Upper lobe of left lung (tissue), 6 donors: ENCODE data around the gene ACSL3. TPM values are rescaled to one million over a fixed set of nuclear protein-coding genes. Genes with fewer than 3 reads are reported as not detected.

Source experiments
- ATAC-seq, 2 donors: fragments of 200-7000 bp; cut with Tn5 transposase; one replicate each; pipeline ENCODE4 v1.9.1; 2022; ENCODE audit warnings: mild to moderate bottlenecking in 2 of 2, moderate library complexity in 2 of 2; ENCODE audit not compliant: low FRiP score in 2 of 2
- DNase-seq, 2 donors: peaks; one replicate each; pipeline ENCODE4 v3.0.0-alpha.2; 2019 to 2020
- H3K27ac ChIP-seq, 4 donors: fragments of 200-600 bp; sonication (generic); one replicate each; pipeline ENCODE4 v1.5.1; 2016 to 2019
- H3K27me3 ChIP-seq, 4 donors: fragments of 200-600 bp; sonication (generic); one replicate each; pipeline ENCODE4 v1.5.1; 2017 to 2019
- H3K36me3 ChIP-seq, 4 donors: fragments of 200-600 bp; sonication (generic); one replicate each; pipeline ENCODE4 v1.5.1; 2016 to 2019
- H3K4me1 ChIP-seq, 4 donors: fragments of 200-600 bp; sonication (generic); one replicate each; pipeline ENCODE4 v1.5.1; 2018 to 2019
- H3K4me3 ChIP-seq, 4 donors: fragments of 200-600 bp; sonication (generic); one replicate each; pipeline ENCODE4 v1.5.1; 2017 to 2019; ENCODE audit warnings: mild to moderate bottlenecking in 2 of 4, moderate library complexity in 1 of 4
- H3K9me3 ChIP-seq, 4 donors: fragments of 200-600 bp; sonication (generic); one replicate each; pipeline ENCODE4 v1.5.1; 2018 to 2019
- CTCF ChIP-seq, 6 experiments: fragments of 450-650 bp in 4 of 6; fragments of 200-600 bp in 2 of 6; sonication (generic) in 2 of 6; IDR thresholded peaks; one replicate each; pipeline ENCODE4 v1.5.1; 2016 to 2019; ENCODE audit warnings: antibody characterized with exemption in 6 of 6
- EP300 ChIP-seq, 4 donors: sonication (generic); formaldehyde crosslinking; IDR thresholded peaks; one replicate each; pipeline ENCODE4 v1.5.1; 2017; ENCODE audit warnings: antibody characterized with exemption in 4 of 4, control low read depth in 2 of 4
- POLR2A ChIP-seq, 4 donors: fragments of 450-650 bp; IDR thresholded peaks; one replicate each; pipeline ENCODE4 v1.5.1; 2016 to 2017; ENCODE audit warnings: antibody characterized with exemption in 4 of 4, mild to moderate bottlenecking in 2 of 4
- POLR2AphosphoS5 ChIP-seq, 2 donors: sonication (generic); formaldehyde crosslinking; IDR thresholded peaks; one replicate each; pipeline ENCODE4 v1.5.1; 2017; ENCODE audit warnings: antibody characterized with exemption in 2 of 2
- WGBS, 2 donors: methylation state at CpG; one replicate each; pipeline ENCODE4 v1.1.5; 2017 to 2018; 5-methylcytosine and 5-hydroxymethylcytosine counted together
- total RNA-seq, 6 donors: library from RNA; depleted of rRNA in 4 of 6; stranded (reverse); fragments of >200 nt in 4 of 6; gene quantifications; one replicate each; pipeline versions ENCODE4 v1.1.0 to v1.2.1, GENCODE V29; 2016 to 2021
- donor health status: DM: no; HTN: no; CAD: no; lungs with moderate emphysema.
- donor health status: DM: no; HTN: yes; CAD: no; lungs with severe emphysema.

The ACSL3 gene
- total RNA-seq, 6 donors from 2014 or later = 35.6 to 86.0 (median 69.9) TPM

DNA sequence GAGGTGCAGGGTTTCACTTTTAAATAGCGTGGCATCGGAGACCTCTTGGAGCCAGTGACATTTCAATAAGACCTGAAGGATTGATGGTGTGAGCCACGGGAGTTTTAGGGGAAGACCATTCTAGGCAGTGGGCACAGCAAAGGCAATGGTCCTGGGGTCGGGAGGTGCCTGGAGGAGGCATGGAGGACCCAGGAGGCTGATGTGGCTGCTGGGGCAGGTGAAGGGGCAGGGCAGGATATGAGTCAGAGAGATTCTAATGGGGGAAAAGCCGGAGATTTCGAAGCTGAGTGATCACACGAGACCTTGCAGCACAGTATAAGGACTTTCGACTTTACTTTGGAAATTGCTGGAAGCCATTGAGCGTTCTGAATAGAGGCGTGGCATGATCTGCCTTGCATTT is 111.6 kb downstream of the ACSL3 start:
- Histone ChIP-seq H3K36me3 (no peaks in the 10 kb centered on the region), H3K27me3 (no peaks in the 10 kb centered on the region), H3K4me1 (no peaks in the 10 kb centered on the region), H3K9me3 (no peaks in the 10 kb centered on the region), H3K27ac (no peak overlapping the region), H3K4me3 (no peak overlapping the region)
- 79 to 84% methylated on average over 10 of the region's 10 CpGs for WGBS, 2 donors
- TF ChIP-seq POLR2AphosphoS5 (IDR thresholded peaks at IDR 0.05) (no peak), EP300 (IDR thresholded peaks at IDR 0.05) (no peak), CTCF (IDR thresholded peaks at IDR 0.05) (no peak)
- ATAC-seq = no peak
- DNase-seq = peak in 1 of 2 donors; percentile 10

DNA sequence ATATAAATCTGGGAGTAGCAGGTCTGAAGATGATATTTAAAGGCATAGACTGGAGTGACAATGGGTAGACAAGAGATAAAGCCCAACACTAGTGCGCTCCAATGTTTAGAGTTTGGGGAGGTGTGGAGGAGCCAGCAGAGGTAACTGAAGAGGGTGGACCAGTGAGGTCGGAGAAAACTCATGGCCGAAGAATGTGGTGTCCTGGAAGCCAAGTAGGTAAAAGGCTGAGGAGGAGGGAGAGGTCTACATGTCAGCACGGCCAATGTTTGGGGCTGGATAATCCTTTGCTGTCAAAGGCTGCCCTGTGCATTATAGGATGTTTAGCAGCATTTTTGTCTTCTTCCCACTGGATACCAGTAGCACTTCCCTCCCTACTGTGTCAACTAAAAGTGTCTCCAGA is 112.4 kb downstream of the ACSL3 start:
- TF ChIP-seq CTCF (IDR thresholded peaks at IDR 0.05) = no peak
- TF ChIP-seq POLR2A (IDR thresholded peaks at IDR 0.05) = no peak
- no peak for TF ChIP-seq EP300 (IDR thresholded peaks at IDR 0.05)
- no peak for TF ChIP-seq POLR2AphosphoS5 (IDR thresholded peaks at IDR 0.05)
- Histone ChIP-seq H3K36me3 (no peaks in the 10 kb centered on the region), H3K9me3 (no peaks in the 10 kb centered on the region), H3K27me3 (no peaks in the 10 kb centered on the region), H3K27ac (no peak overlapping the region), H3K4me3 (no peak overlapping the region), H3K4me1 (no peaks in the 10 kb centered on the region)
- WGBS, 2 donors = 69 to 80% methylated on average over 4 of the region's 4 CpGs
- DNase-seq (no peak), ATAC-seq (no peak)

DNA sequence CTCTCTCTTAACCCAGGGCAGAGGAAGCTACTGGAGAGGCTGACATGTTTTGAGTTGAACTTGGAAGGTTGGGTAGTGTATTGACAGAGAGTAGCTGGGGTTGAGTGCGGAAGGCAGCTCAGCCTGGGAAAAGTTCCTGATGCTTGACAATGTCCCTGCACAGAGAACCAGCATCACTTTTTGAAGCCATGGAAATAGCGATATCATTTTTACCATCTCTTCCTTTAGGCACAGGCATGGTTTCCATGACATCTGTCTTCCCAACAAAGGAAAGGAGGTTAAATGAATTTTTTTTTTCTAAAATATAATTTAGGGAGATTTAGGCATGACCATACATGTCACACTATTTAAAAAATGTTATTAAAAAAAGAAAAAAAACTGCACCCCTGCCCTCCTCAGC is 112.9 kb downstream of the ACSL3 start:
- H3K27me3 ChIP-seq = no peaks in the 10 kb centered on the region
- no peak overlapping the region for H3K27ac ChIP-seq
- 89 to 92% methylated on average over 2 of the region's 2 CpGs for WGBS, 2 donors
- no peaks in the 10 kb centered on the region for H3K4me1 ChIP-seq
- no peaks in the 10 kb centered on the region for H3K36me3 ChIP-seq
- TF ChIP-seq CTCF (IDR thresholded peaks at IDR 0.05) = no peak
- no peaks in the 10 kb centered on the region for H3K9me3 ChIP-seq
- ATAC-seq (no peak), DNase-seq (no peak)
- H3K4me3 ChIP-seq = no peak overlapping the region

DNA sequence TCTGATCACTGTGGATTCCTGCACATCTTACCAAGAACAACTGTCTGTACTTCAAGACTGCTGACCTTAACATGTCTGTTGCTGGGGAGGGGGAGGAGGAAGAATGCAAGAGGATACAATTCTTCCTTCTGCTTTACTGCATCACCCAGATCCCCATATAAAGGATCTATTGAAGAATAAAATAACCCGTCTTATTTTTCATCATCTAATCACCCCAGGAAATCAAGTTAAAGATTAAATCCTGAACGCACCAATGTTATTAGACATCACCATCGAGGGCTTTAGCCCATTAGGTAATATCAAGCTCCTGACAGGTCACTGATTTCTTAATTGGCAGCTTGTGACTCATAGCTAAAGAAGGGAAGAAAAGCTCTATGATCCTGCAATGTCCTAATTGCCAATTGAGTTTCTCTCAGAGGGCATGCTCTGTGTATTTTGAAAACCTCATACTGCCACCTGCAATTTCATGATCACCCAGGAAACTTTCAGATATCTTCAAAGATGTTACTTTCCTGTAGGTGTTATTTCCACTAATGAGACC is 115.8 kb downstream of the ACSL3 start:
- Histone ChIP-seq H3K27ac (no peak overlapping the region), H3K9me3 (no peaks in the 10 kb centered on the region), H3K4me1 (no peaks in the 10 kb centered on the region), H3K36me3 (no peaks in the 10 kb centered on the region), H3K4me3 (no peak overlapping the region), H3K27me3 (no peaks in the 10 kb centered on the region)
- ATAC-seq (no peak), DNase-seq (no peak)
- 66 to 75% methylated on average over 3 of the region's 3 CpGs for WGBS, 2 donors
- TF ChIP-seq POLR2AphosphoS5 (IDR thresholded peaks at IDR 0.05) (no peak), POLR2A (IDR thresholded peaks at IDR 0.05) (no peak), EP300 (IDR thresholded peaks at IDR 0.05) (no peak), CTCF (IDR thresholded peaks at IDR 0.05) (no peak)

DNA sequence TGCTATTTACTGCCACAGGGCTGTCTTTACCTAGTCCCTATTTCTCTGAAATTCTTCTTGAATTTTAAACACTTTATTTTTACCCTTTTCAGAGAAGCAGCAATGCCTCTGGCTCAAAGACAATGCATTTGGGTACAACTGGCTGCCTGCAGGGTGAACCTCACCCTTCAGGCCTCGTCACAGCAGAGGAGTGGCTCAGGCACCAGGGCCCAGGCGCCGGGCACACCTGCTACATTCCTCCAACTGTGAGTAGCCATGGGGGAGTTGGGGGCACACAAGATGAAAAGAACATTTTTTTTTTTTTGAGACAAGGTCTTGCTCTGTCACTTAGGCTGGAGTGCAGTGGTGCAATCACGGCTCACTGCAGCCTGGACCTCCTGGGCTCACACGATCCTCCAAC is 116.3 kb downstream of the ACSL3 start:
- Histone ChIP-seq H3K4me1 (peaks cover 0 to 2% (median under 1%) of the 10 kb centered on the region in 4 donors), H3K27ac (no peak overlapping the region), H3K9me3 (no peaks in the 10 kb centered on the region), H3K27me3 (no peaks in the 10 kb centered on the region), H3K36me3 (no peaks in the 10 kb centered on the region), H3K4me3 (no peak overlapping the region)
- DNase-seq (peak in 1 of 2 donors; percentile 47), ATAC-seq (no peak)
- TF ChIP-seq POLR2AphosphoS5 (IDR thresholded peaks at IDR 0.05) = no peak
- no peak for TF ChIP-seq POLR2A (IDR thresholded peaks at IDR 0.05)
- no peak for TF ChIP-seq EP300 (IDR thresholded peaks at IDR 0.05)
- no peak for TF ChIP-seq CTCF (IDR thresholded peaks at IDR 0.05)
- WGBS, 2 donors = 86 to 95% methylated on average over 4 to 5 of the region's 5 CpGs
